GM10248 (cell line): Measurements from ENCODE around the gene SNX8.

Source experiments
- CTCF ChIA-PET: fragments of 300-600 bp; sonication (Branson Sonifier 250); formaldehyde crosslinking; extraction: SDS; loops from one replicate; lab custom pipeline; 2021; ENCODE audit warnings: antibody characterized with exemption; lab: Yijun Ruan, JAX
- POLR2A ChIA-PET: fragments of 350-650 bp; sonication (Branson Sonifier 250); formaldehyde crosslinking; extraction: SDS; loops from one replicate; lab custom pipeline; 2020; ENCODE audit warnings: antibody characterized with exemption; lab: Yijun Ruan, JAX
- DNase-seq: peaks from one replicate; pipeline ENCODE4 v3.0.0; 2012; ENCODE audit errors: extremely low spot score
- TF ChIP-seq, protein P1 (sequence below): IDR thresholded peaks from 2 replicates; pipeline ENCODE4 v1.5.1; 2012; ENCODE audit warnings: mild to moderate bottlenecking, low read depth; ENCODE audit errors: extremely low read depth, missing control alignments, control extremely low read depth

SNX8 gene, protein sequence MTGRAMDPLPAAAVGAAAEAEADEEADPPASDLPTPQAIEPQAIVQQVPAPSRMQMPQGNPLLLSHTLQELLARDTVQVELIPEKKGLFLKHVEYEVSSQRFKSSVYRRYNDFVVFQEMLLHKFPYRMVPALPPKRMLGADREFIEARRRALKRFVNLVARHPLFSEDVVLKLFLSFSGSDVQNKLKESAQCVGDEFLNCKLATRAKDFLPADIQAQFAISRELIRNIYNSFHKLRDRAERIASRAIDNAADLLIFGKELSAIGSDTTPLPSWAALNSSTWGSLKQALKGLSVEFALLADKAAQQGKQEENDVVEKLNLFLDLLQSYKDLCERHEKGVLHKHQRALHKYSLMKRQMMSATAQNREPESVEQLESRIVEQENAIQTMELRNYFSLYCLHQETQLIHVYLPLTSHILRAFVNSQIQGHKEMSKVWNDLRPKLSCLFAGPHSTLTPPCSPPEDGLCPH

DNA sequence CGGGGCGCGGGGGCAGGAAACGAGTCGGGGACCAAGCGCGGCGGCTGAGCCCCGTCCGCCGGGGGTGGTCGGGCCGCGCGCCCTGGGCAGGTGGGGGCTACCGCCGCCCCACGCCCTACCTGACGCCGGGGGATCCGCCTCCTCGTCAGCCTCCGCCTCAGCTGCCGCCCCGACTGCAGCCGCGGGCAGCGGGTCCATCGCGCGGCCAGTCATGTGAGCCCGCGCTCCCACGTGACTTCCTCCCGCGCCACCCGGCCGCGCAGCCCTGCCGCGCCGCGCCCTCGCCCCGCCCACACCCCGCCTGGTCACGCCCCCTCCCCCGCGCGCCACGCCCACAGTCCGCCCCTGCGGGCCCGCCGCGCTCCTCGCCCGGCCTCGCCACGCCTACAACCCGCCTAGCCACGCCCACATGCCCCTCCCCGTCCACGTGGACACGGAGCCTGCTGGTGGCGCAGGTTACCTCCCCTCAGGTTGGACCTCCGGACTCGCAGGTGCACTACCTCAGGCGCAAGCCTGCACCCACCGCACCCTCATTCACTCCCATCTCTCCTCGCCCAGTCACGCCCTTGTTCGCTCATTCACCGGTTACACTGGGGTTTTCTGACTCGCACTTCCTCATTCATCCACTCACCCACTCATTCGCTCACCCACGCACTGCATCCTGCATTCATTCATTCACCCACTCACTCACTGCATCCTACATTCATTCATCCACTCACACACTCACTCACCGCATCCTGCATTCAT is at the start of gene SNX8:
Gene SNX8 (minus strand): TSS at position 233 of the 747 bp plus-strand sequence. CDS start 20 bp downstream, at position 213.
- CTCF ChIA-PET: interaction anchor here (1.6 kb wide), 1 partner anchor 17 kb away, joined by 3 read pairs; no protein-coding TSS in a partner anchor
- POLR2A ChIA-PET: interaction anchor here (0.6 kb wide), 1 partner anchor 1713 kb away, joined by 7 read pairs; no protein-coding TSS in a partner anchor
- TF ChIP-seq, protein P1, sequence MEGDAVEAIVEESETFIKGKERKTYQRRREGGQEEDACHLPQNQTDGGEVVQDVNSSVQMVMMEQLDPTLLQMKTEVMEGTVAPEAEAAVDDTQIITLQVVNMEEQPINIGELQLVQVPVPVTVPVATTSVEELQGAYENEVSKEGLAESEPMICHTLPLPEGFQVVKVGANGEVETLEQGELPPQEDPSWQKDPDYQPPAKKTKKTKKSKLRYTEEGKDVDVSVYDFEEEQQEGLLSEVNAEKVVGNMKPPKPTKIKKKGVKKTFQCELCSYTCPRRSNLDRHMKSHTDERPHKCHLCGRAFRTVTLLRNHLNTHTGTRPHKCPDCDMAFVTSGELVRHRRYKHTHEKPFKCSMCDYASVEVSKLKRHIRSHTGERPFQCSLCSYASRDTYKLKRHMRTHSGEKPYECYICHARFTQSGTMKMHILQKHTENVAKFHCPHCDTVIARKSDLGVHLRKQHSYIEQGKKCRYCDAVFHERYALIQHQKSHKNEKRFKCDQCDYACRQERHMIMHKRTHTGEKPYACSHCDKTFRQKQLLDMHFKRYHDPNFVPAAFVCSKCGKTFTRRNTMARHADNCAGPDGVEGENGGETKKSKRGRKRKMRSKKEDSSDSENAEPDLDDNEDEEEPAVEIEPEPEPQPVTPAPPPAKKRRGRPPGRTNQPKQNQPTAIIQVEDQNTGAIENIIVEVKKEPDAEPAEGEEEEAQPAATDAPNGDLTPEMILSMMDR: no peak
- DNase-seq: peak; percentile 98

DNA sequence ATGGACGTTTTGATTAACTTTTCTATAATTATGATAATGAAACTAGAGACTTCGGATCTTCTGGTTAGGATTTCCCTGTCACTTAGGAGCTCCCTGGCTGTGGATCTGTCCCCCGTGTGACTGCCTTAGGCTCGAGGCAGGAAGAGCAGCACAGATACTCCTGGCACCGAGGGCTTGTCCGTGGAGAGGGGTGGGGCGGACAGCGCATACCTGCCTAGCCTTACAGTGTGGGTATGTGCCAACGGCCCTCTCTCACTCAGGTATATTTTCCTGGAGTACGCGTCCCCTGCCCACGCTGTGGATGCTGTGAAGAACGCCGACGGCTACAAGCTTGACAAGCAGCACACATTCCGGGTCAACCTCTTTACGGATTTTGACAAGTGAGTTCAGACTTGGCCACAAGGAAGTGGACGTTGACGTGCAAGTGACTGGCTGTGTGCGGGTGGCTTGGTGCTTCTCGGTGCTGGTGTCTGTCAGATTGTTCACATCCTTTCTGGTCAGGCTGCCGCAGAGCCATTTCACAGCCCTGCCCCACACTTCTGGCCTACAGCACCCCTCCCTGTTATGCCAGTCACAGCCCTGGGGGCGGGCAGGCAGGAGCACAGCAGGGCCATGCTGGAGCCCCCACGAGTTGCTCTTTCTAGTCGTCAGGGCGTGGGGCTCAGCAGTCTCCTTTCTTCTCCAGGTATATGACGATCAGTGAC is 48.3 kb upstream of the SNX8 start:
- ChIA-PET POLR2A (no interaction called here), CTCF (interaction anchor here (1.0 to 1.3 kb wide), 2 partner anchors 9 to 14 kb away, joined by 3 read pairs; no protein-coding TSS in a partner anchor)
- TF ChIP-seq, protein P1: no peak
- no peak for DNase-seq

DNA sequence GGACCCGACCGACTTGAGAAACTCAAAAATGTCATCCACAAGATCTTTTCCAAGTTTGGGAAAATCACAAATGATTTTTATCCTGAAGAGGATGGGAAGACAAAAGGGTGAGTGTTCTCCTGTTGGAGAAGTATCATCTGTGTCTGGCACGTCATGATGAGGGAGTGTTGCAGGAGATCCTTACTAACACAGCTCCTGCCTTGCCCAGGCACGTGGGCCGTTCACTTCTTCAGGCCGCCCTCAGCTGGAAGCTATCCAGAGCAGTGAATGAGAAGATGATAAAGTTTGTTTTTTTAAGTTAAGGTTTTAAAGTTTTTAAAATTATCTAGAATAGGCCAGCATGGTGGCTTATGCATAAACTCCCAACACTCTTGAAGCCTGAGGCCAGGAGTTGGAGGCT is 46.6 kb upstream of the SNX8 start:
- TF ChIP-seq, protein P1: no peak
- DNase-seq: no peak
- ChIA-PET CTCF (interaction anchor here (1.2 to 1.6 kb wide), 4 partner anchors 8 to 13 kb away, joined by 3 to 7 read pairs (median 3); no protein-coding TSS in a partner anchor), POLR2A (interaction anchor here (0.5 kb wide), 1 partner anchor 1410 kb away, joined by 5 read pairs; no protein-coding TSS in a partner anchor)

DNA sequence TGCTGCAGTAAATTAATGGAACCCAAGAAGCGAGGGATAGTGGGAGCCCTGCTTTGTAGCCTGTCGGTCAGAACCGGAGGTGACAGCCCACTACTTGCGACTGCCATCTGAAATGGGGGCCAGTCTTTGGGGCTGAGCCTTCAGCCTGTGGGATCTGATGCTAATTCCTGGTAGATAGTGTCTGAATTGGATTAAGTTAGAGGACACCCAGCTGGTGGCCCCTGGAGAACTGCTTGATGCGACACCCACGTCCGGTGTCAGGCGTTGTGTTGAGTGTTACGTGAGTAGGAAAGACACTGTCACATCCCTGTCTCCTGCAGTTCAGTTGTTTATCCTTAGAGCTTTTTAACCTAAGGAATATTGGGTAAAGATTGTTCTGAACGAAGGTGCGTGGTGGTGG is 45.4 kb upstream of the SNX8 start:
- DNase-seq: no peak
- POLR2A ChIA-PET: interaction anchor here (0.6 to 0.7 kb wide), 2 partner anchors 13 to 477 kb away, joined by 3 to 4 read pairs; no protein-coding TSS in a partner anchor
- CTCF ChIA-PET: interaction anchor here (1.3 to 1.6 kb wide), 3 partner anchors 11 to 14 kb away, joined by 3 to 7 read pairs (median 3); no protein-coding TSS in a partner anchor
- TF ChIP-seq, protein P1: no peak

DNA sequence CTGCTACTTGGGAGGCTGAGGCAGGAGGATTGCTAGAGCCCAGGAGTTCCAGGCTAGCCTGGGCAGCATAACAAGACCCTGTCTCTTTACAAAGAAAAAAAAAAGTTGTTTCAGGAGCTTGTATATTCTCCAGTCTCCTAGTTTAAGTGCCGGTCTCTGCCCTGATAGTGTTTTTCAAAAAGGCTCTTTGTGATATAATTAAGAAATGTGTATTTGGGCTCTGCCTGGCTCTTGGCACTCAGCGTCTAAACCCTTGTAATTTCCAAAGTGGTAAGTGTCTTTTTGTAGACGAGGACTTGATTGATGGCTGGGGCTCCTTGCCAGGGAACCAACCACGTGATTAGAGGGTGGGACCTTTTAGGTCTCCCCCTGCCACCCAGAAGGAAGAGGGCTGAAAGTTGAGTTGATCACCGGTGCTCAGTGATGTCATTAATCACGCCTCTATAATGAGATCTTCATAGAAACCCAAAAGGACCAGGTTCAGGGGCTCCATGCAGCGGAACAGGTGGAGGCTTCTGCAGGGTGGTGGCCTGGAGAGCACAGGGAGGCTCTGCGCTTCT is 44.8 kb upstream of the SNX8 start:
- no peak for DNase-seq
- ChIA-PET POLR2A (interaction anchor here (0.6 kb wide), 2 partner anchors 71 to 476 kb away, joined by 3 to 4 read pairs; no protein-coding TSS in a partner anchor), CTCF (interaction anchor here (0.8 kb wide), 1 partner anchor 11 kb away, joined by 3 read pairs; no protein-coding TSS in a partner anchor)
- TF ChIP-seq, protein P1: no peak
